HG03457 (cell line): Measurements from ENCODE around the gene ZIC1.

Source experiments
- ATAC-seq: cut with Tn5 transposase; IDR thresholded peaks from one replicate; pipeline ENCODE4 v1.9.1; 2021; ENCODE audit warnings: moderate number of reproducible peaks; ENCODE audit not compliant: unreplicated experiment

Gene ZIC1

GRCh38 chr3:147420353-147421183 is 11.4 kb downstream of the ZIC1 start:
- no peak for ATAC-seq

GRCh38 chr3:147421184-147421912 is 12.2 kb downstream of the ZIC1 start:
- no peak for ATAC-seq

GRCh38 chr3:147422196-147422595 is 13.0 kb downstream of the ZIC1 start:
- ATAC-seq = no peak

- ATAC-seq = no peak
Observed at GRCh38 chr3:147422601-147423536, 13.7 kb downstream of the ZIC1 start.

GRCh38 chr3:147423537-147423797 is 14.3 kb downstream of the ZIC1 start:
- no peak for ATAC-seq

GRCh38 chr3:147423798-147424580 is 14.8 kb downstream of the ZIC1 start:
- ATAC-seq = no peak

GRCh38 chr3:147424581-147425387 is 15.6 kb downstream of the ZIC1 start:
- ATAC-seq = no peak

- no peak for ATAC-seq
Observed at GRCh38 chr3:147425388-147425850, 16.3 kb downstream of the ZIC1 start.

GRCh38 chr3:147426931-147427330 is 17.8 kb downstream of the ZIC1 start:
- ATAC-seq = no peak

GRCh38 chr3:147427746-147428145 is 18.6 kb downstream of the ZIC1 start:
- no peak for ATAC-seq

- no peak for ATAC-seq
Observed at GRCh38 chr3:147428326-147428725, 19.2 kb downstream of the ZIC1 start.

GRCh38 chr3:147428754-147429153 is 19.6 kb downstream of the ZIC1 start:
- no peak for ATAC-seq

GRCh38 chr3:147431751-147432150 is 22.6 kb downstream of the ZIC1 start:
- no peak for ATAC-seq

- no peak for ATAC-seq
Observed at GRCh38 chr3:147447224-147447623, 38.1 kb downstream of the ZIC1 start.

- ATAC-seq = no peak
Observed at GRCh38 chr3:147449669-147450068, 40.5 kb downstream of the ZIC1 start.

GRCh38 chr3:147458995-147459704 is 50.0 kb downstream of the ZIC1 start:
- no peak for ATAC-seq

- no peak for ATAC-seq
Observed at GRCh38 chr3:147462856-147463255, 53.7 kb downstream of the ZIC1 start.
